Measurements from ENCODE around the gene TEX26.

Gene TEX26

DNA sequence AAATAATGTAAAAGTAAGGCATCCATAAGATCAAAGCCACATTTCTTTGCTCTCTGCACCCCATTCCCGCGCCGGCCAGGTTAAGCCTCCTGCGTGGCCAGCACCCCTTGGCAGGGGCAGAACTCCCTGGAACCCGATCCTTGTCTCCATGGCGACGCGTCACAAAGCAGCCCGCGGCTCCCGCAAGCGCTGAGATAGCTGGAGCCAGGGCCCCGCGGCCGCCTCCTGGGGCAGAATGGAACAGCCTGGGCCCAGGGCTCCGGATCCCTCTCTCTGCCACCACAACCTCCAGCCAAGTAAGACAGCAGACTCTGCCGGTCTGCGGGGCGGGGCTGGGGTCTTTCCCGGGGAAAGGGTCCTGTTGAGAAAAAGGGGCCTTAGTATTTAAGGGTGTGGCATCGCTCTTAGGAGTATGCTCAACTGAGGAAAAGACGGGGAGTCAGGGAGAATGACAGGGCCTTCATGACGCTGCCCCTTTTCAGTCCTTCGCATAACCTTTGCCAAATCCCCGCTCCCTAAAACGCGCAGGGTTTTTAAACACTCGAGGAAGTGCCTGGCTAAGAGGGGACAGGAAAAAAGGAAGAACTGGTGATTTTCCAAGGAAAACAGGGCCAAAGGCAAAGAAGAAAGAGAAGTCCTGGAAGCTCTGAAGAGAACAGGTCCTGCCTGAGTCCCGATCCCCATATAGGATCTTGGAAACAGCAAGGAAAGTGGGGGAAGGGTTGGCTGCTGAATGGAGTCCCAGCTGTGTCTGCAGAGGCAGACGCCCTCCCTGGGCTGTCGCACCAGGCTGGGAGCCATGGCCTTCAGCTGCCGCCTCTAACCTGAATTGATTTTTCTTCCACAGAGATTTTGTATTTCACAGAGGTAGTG, at the start of gene TEX26:
TSS of gene TEX26 (plus strand) at position 176 of the 873 bp plus-strand sequence. CDS start at position 236, 60 bp downstream.
- DNase-seq (ENCODE audit: low read depth in 2 of 2), result no peak

DNA sequence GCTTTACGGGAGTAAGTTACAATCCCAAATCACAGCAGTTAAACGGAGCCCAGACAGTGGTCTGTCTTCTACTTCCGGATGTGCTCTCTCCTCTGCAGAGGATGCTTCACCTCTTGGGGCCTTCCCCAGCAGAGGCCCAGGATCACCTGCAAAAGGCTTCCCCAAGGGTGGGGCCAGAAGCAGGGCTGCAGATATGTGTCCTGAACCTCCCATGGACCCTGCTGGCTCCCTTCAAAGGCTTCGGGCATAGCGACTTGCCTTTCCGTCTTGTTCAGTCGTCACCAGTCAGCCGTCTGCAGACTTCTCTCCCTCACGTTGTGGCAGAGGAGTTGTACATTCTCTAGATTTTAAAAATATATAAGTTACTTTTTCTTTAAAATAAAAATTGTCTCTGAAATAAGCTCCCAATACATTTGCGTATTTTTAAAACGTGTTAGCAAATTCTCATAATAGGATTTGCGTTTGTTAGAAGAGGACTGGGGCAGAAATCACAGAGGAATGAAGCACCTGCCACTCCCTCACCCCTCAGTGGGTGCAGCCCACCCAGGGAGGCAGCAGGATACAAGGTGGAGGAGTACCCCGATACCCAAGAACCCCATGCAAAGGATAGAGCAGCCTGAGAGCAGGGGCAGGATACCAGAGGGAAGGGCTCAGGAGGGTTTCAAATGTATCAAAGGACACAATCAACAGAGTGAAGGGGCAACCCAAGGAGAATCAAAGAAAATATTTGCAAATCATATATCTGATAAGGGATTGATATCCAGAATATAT, 49.3 kb upstream of the TEX26 start:
- DNase-seq (ENCODE audit: low read depth in 2 of 2), result no peak

DNA sequence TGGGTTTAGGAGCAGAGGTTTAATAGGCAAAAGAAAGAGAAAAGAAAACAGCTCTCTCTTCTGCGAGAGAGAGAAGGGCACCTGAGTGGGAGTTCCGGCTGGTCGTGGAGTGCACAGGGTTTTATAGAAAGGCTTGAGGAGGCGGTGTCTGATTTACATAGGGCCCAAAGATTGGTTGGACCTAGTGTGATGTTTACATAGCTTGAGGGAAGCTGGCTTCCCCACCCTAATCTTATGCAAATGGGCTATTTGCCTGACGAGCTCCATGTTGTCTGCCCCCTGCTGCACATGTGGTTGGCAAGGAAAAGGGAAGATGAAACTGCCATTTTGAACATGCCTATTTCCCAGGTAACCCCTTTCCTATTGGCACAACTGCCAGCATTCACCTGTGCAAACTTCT, 47.9 kb upstream of the TEX26 start:
- DNase-seq (ENCODE audit: low read depth in 2 of 2), result no peak

DNA sequence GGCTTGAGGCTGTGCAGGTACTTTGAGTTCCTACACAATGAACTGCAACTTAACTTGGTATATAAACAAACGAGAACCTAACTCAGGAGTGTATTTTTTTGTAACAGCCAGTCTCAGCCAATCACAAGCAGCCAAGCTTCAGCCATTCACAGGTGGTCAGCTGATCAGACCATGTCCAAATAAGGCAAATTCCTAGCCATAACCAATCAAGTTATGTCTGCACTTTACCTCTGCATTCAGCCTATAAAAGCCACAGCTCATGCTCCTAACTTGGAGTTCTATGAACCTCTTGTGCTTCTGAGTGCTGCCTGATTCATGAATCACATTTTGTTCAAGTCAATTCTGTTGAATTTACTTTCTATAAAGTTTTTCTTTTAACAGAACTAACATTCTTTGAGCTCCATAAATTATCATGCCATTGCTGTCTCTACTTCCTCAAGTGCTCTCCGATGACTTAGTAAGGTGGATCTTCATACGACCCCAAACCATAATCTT, 43.2 kb upstream of the TEX26 start:
- no peak for DNase-seq (ENCODE audit: low read depth in 2 of 2)

DNA sequence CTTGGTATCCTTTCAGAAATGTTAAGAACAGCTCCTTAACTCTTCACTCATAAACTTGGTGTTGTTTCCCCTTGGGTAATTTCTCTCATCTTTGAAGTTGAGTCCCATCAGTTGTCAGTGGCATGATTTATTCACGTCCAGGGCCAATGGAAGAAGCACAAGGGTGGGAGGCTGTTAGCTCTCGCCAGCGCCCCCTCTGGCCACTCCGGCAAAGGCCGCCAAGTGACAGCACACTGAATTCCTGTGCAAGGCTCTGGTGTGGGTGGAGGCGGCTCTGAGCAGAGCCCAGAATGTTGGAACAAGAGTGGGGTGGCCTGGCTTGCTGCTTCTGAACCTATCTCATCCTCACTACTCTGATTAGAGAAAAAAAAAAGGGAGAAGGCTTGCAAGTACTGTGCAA, 39.5 kb upstream of the TEX26 start:
- DNase-seq (ENCODE audit: low read depth in 2 of 2), result no peak

DNA sequence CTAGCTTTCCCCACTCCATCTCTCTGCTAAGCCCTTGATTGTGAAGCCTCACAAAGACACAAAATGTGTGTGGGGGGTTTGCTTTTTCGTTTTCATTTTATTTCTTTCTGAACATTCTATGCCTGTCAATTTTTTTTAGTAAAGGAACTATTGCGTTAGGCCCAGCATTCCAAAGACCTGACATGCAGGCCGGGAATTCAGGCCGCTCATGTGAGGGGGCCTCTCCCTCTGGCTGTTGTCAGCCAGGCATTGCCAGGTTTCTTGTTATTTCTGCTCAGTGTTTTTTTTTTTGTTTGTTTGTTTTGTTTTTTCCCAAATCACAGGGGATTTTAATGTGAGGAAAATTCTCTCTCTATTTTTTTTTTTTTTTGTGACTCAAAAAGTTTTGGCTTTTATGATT, 36.7 kb upstream of the TEX26 start:
- no peak for DNase-seq (ENCODE audit: low read depth in 2 of 2)

DNA sequence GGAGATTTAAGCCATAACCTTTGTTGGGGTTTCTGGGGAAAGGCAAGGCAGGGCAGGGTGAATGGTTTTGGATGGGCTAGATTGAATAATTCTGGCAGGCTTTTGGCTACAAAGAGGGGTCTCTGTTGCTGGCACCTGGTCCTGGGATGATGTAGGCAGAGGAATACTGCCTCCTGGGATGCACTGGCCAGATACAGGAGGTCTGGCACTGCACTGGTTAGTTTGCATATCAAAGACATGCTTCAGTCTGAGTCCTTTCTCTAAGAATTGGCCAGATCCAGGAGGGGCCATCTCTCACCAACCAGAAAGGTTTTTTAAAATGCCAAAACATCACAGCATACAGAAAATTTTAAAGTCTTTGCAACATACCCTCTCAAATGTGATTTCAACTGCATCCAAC, 34.4 kb upstream of the TEX26 start:
- DNase-seq (ENCODE audit: low read depth in 2 of 2), result no peak

DNA sequence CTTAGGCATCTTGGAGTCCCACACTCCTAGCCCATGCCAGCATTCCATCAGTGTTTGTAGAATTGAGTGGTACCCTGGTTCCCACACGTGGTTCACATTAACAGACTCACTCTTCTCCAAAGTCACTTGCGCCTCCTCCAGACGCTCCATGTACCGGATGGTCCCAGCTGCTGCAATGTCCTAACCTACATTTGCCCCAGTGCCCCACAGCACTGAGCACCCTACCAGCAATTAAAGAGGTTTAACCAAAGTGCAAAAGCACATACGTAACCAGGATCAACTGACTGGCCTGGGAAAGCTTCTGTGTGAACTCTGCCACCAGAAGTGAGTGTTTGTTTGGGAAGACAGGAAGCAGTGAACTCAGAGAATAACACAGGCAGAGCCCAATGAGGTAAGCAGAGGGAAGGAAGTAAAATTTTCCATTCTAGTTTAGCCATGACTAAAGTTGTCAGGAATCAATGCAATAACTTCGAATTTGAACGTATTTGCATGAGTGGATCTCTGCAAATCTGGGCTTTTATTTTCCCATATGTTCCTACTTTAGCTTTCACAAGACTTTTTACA, 33.7 kb upstream of the TEX26 start:
- no peak for DNase-seq (ENCODE audit: low read depth in 2 of 2)

DNA sequence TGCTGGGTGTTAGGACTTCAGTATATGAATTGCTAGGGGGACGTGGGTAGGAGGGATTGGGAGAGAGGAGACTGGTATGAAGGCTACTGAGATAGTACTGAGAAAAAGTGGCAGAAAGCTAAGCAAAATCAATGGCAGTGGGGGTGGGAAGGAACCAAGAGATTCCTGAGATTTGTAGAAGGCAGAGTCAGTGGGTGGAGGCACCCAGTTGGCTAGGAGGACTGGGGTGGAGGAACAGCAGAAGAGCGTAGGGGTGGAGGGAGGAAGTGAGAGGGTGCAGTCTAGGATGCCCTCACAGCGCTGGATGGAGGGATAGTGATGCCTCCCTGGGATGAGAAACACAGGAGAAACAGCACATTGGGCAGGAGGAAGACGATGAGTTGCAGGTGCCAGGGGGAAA, 32.0 kb upstream of the TEX26 start:
- no peak for DNase-seq (ENCODE audit: low read depth in 2 of 2)

DNA sequence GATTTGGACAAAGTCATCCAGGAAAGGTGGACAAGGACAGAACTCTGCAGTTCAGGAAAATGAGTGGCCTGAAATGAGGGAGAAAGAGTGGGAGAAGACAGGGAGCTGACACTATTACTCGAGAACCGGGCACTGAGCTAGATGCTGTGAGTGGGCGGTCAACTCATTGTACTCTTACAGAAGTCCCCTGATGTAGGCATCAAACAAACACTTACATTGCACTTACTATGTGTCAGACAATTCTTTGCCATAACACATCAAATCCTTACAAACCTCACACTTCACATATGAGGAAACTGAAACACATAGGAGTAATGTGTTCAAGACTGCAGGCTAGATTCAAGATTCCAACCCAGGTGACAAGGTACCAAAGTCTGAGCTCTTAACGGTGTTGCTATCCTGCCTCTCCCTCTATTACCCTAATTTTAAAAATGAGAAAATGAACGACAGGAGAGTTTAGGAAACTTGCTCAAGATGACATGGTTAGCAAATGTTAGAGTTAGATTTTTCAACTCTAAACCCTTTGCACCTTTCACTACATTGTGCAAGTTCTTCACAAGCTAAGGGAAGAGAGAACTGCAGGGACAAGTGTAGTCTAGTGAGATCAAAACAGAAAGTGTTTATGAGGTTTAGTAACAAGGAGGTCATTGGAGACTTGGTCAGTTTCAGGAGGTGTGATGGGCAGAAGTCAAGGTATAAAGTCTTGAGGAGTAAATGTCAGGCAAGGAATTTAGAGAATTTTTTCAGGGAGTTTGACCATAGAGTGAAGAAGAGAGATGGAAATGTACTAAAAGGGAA, 31.3 kb upstream of the TEX26 start:
- DNase-seq (ENCODE audit: low read depth in 2 of 2), result no peak

DNA sequence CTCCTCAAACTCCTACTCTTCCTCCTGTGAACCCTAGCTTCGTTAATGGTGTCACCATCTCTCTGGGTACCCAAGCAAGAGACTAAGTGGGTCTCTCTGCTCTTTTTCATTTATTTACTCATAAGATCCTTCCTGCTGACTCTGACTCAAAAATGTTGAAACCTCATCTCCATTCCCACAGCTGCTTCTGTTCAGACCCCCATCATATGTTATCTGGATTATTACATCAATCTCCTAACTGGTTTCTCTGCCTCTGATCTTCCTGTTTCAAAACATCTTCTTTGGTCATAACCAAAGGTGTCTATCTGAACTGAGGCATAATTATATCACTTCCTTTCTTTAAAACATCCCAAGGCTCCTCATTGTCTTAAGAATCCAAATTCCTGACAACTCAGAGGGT, 28.4 kb upstream of the TEX26 start:
- no peak for DNase-seq (ENCODE audit: low read depth in 2 of 2)

DNA sequence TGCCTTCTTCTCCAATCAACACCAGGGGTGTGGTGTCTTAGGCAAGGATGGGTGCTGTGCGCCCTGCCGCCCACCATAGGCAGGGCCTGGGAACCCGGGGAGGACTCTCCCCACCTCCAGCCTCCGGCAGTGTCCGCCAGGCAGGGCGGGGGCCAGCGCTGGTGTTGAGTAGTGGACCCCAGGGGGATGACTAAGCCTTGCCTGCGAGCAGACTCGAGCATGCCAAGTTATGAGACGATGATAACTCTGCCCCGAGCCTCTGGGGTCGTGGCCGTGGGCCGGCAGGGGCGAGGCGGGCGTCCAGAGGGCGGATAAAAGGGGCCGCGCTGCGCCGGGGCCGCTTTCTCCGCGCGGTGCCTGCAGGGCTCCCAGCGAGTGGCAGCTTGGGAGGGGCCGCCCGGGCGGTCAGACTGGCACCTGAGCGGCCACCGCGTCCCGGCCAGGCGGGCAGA, 26.5 kb upstream of the TEX26 start, which contains the start of gene MEDAG:
TSS of gene MEDAG (plus strand) at position 340 of the 452 bp plus-strand sequence. CDS start 245 bp downstream, outside the sequence.
- no peak for DNase-seq (ENCODE audit: low read depth in 2 of 2)

DNA sequence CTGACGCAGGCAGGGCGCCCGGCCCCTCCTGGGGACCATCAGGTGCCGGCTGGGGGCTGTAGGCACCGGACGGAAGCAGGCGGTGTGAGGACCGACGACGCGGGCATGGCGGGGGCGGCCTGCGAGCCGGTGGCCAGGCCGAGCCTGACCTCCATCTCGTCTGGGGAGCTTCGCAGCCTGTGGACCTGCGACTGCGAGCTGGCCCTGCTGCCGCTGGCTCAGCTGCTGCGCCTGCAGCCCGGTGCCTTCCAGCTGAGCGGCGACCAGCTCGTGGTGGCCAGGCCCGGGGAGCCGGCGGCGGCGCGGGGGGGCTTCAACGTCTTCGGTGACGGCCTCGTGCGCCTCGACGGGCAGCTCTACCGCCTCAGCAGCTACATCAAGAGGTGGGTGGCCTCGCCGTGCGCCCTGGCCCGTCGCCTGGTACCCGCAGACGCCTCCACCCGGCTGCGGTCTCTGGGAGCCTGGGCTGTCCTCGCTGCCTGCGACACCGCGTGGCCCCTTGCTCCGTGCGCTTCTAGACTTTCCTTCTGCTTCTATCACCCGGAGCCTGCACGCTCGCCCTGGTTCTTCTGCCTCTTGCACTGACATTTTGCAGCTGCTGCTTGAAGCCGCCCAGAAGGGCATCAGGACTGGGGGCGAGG, 25.9 kb upstream of the TEX26 start:
- DNase-seq (ENCODE audit: low read depth in 2 of 2), result no peak

DNA sequence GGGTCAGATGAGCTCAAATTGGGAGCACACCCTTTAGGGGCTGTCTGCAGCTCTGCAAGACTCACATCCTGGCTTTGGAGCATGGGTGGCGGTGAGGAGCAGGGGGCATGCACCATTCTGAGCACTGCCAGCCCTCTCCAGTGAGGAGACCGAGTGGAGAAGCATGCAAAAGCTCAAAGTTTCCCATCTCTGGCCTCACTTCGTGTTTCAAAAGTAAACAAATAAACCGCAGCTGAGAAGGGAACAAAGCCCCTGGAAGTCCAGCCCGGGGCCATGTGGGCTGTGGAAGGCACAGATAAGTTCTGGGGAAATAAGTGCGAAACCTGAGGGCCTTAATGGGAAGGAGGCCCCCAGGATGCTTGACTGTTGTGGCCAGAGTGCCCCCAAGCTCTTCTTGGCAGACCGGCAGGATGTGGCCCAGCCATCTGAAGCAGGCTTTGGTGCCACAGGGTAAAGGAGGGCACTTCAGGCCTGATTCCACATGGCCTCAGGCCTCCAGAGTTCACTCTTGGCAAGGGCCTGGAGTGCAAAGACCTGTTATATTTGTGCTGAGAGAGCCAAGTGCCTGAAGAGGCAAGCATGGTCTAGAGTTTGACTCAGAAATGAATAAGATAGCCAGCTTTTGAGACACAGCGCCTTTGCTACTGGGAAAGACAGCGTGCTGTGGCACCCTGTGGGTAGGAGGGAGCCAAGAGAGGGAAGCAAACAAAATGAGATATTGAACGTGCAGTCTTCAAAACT, 25.2 kb upstream of the TEX26 start:
- no peak for DNase-seq (ENCODE audit: low read depth in 2 of 2)

DNA sequence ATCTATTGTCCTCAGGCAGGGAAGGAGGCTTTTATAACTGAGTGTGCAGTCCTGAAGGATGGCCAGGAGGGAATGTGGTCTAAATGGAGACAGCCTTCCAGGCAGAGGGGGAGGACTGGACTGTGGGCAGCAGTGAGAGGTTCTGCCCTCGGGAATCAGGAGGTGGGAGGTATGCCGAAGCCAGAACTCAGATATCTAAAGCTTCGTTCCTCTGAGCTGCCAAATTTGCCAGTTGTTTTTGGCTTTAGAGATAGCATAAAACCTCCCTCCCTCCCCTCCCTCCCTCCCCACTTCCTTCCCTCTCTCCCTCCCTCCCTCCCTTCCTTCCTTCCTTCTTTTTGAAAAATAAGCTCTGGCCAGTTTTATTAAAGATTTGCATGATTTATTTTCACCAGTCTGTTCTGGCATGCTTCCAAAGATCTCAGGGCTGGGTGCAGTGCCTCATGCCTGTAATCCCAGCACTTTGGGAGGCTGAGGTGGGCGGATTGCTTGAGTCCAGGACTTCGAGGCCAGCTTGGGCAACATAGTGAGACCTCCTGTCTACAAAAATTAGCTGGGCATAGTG, 24.0 kb upstream of the TEX26 start:
- no peak for DNase-seq (ENCODE audit: low read depth in 2 of 2)

DNA sequence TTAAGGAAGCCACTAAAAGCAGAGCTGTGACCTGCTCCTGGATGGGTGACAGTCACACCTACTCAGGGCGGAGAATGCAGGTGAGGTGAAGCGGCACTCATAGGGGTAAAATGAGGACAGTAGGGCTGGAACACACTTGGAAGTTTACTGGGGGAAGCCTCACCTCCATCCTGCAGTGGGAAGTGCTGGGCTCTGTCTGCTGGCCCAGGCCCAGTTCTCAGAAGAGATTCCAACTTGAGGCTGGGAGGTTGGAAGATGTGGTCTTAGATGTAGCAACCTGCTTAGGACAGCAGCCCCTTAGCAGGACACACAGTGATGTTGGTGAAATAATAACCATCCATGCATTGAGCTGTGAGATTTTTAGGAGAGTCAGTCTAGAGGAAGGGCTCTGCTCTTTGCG, 21.8 kb upstream of the TEX26 start:
- no peak for DNase-seq (ENCODE audit: low read depth in 2 of 2)

DNA sequence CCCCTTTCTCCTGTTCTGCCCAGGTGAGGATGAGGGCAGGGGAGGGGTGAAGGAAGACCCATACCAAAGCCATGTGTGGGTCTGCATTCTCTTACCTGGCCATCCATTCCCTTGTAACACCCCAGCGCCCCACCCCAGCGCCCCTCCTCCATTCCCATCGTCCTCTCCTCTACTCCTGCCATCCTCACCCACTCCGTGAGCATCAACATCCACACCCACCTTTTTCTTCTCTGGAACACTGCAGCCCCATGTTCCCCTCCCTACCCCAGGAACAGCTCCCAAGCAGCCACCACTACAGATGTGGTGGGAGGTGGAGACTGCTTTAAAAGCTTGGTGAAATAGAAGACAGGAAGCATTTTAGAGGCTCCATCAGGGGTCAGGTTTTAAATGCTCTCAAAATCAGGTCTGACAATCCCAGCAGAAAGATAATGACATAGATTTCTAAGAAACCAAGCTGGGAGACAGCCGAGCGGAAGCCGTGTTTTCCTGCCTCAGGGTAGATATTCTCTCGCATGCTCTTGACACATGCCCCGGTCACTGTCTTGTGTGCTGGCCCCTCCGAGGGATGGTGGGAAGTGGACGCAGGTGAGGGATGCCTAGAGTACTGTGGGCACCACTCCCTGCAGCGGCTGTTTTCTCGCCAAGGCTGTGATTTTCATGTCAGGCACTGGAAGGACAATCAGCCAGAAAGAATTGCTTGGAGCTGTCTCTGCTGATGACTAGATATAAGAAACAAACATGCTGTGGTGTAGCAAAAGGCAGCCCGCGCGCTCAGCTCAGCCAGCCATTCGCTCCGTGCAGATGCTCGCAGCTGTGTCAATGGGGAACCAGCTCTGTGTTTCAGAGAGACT, 16.5 kb upstream of the TEX26 start:
- DNase-seq (ENCODE audit: low read depth in 2 of 2), result no peak

DNA sequence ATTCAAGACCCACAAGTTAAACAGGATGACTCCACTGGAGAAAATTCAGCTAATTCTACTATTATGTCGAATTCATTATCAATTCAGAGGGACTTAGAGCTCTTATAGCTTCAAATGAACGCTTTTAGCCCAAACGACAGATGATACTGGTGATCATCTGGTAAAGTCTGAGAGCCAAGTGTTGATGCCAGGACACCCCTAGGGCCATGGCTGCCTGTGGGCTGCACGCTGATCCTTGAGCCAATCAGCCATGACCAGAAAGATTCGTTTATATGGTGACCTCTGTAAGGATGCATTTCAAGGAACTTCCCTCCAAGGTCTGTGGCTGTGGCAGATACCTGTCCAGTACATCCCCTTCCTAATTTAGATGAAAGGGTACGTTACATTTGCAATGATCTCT, 15.5 kb upstream of the TEX26 start:
- no peak for DNase-seq (ENCODE audit: low read depth in 2 of 2)

Data from stimulated activated CD4-positive, alpha-beta T cell treated with anti-CD3 and anti-CD28 coated beads, Interleukin-1b, Interleukin-23, amount 100 ng/mL, for 1 hour (primary cell).